A172 (cell line): ENCODE measurements around the gene NRROS. TPM values are rescaled to one million over a fixed set of nuclear protein-coding genes. Genes with fewer than 3 reads are reported as not detected.
"Not testable (repeated sequence)": the region's sequence is repeated elsewhere in the genome, so short reads cannot be mapped to it uniquely, and the experiment has no call there.

Experiments used
- DNase-seq: peaks from one replicate; pipeline ENCODE4 v3.0.0-alpha.2; 2015; ENCODE audit warnings: low spot score
- total RNA-seq: library from RNA; depleted of rRNA; stranded (reverse); fragments of >200 nt; shearing (Covaris generic); gene quantifications from 2 replicates; pipeline ENCODE4 v1.2.3, GENCODE V29; 2014

The NRROS gene
- total RNA-seq, 1 experiment from 2014 or later: not detected

DNA sequence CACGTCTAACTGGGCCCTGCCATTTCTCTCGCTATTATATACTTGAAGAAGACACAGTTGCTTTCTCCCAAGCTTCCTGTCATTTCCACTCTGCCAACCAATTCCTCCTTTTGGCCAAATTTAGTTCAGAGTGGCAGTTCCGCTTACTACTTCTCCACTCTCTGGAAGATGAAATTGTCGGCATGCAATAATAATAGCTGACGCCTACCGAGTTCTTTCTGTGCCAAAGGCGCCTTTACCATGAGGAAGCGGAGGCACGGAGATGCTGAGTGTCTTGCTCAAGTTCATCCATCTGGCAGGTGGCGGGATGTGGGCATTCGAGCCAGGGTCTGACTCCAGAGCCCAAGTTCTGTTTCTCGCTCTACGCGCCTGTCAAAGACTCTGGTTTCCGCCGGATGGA, 14.6 kb upstream of the NRROS start:
- no peak for DNase-seq

- DNase-seq: no peak
Measured at GRCh38 chr3:196625331-196625730, 14.2 kb upstream of the NRROS start.

DNA sequence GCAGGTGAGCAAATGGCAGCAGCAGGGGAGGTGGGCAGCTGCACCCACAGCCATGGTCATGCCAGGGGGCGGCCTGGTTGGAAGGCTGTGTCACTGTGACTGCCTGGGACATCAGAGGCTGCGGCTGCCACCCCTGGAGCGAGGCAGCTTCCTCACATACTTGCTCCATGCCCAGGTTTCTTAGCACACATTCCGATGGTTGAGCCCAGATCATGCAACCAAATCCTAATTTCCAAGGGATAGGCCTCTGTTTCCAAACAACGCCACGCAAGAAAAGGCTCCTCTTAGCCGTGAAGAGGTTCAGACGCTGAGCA, 11.6 kb upstream of the NRROS start:
- no peak for DNase-seq

- DNase-seq: no peak
Measured at GRCh38 chr3:196629228-196629627, 10.3 kb upstream of the NRROS start.

- DNase-seq: no peak
Measured at GRCh38 chr3:196631682-196632045, 7.8 kb upstream of the NRROS start.

DNA sequence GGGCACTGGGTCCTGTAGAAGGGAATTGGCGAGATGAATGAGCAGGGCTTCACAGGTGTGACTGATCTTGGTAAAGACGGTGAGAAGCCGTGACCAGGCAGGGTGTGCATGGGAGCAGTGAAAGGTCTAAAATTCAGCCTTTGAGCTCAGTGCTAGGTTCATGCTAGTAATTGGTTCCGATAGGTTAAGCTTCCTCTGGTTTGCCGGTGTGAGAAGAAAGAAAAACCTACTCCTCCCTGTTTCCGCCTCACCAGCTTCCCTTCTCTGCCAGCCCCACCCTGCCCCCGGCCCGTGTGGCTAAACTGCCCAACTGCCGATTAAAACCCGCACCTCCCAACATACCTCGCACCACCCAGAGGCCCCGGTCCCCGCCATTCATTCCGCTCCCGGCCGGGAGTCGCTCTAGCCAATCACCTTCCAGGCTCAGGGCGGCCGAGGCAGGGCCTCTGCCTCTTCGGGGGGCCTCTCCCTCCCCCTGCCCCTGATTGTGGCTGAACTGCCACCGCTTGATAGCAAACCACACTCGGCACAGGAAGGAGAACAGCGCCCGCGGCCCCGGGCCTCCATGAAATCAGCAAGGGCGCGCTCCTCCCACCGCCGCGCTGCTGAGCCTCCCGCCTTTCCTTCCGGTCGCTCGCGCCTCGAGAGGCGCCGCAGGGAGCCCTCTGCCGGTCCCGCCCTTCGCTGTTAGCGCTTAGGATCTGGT, 7.3 kb upstream of the NRROS start:
- peak; percentile 76 for DNase-seq

DNA sequence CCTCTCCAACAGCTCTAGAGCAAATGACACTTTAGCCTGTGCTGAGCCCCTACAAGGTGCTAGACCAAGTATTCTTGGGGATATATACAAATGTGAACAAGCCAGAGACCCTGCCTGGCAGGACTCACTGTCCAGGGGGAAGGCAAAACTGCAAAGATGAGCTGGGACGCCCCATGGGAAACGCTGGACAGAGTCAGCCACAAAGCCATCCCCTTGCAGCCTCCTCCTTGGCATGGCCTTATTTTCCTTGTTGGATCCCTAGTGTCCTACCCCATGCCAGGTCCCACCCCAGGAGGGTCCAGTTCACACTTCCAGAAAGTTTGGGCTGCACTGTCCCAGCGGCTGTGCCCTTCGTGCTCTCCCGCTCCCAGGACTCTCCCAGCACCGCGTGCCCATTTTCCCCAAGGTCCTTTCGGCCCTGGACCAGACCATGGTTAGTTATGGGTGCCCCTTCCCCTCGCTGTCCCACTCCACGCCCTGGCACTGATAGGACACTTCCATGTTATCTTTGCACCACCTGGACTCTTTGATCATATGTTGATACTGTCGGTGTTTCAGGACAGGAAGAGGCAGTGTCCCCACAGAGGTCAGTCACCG, 5.8 kb upstream of the NRROS start:
- DNase-seq: no peak

- no peak for DNase-seq
Measured at GRCh38 chr3:196634224-196634623, 5.3 kb upstream of the NRROS start.

GRCh38 chr3:196634829-196635228, 4.7 kb upstream of the NRROS start:
- no peak for DNase-seq

DNA sequence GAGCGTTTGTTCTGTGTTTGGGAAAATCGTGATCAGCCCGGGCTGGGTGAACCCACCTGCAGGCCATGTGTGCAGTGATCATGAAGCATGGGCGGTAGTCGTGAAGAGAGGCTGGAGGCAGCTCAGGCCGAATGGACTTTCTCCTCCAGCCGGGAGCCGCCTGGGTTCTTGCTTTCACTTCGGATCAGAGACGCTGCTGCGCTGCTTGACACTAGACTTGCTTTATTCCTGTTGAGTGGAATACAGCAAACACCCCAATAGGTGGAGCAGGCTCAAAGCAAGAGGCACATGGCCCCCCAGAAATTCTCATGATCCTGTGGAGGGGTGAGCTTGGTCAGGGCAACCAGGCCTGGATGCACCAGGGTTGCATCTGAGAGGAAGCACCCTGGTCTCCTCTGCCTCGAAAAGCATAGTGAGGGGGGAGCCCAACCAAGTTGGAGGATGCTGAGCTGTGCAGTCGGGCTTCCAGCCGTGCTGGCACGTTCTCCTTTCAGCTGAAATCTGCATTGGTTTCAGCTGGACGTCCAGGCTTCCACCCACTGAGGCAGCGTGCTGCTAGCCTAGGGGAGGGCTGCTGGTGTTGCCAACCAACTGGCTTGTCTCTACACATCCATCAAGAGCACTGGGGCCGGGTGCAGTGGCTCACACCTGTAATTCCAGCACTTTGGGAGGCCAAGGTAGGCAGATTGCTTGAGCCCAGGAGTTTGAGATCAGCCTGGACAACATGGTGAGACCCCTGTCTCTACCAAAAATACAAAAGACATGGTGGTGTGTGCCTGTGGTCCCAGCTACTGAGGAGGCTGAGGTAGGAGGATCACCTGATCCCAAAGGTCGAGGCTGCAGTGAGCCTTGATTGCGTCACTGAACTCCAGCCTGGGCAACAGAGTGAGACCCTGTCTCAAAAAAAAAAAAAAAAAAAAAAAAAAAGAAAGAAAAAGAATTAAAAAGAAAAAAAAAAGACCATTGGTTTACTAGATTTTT, 2.8 kb upstream of the NRROS start:
- DNase-seq: no peak

DNA sequence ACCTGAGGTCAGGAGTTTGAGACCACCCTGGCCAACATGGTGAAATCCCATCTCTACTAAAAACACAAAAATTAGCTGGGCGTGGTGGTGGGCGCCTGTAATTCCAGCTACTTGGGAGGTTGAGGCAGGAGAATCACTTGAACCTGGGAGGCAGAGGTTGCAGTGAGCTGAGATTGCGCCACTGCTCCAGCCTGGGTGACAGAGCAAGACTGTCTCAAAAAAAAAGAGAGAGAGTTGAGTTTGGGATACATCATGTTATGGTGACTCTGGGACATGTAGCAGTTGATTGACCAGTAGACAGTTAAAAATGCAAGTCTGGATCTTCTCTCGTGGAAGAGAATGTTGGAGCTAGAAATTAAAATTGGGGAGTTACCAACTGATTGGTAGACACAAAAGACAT, 1.6 kb upstream of the NRROS start:
- DNase-seq: not testable (repeated sequence)

DNA sequence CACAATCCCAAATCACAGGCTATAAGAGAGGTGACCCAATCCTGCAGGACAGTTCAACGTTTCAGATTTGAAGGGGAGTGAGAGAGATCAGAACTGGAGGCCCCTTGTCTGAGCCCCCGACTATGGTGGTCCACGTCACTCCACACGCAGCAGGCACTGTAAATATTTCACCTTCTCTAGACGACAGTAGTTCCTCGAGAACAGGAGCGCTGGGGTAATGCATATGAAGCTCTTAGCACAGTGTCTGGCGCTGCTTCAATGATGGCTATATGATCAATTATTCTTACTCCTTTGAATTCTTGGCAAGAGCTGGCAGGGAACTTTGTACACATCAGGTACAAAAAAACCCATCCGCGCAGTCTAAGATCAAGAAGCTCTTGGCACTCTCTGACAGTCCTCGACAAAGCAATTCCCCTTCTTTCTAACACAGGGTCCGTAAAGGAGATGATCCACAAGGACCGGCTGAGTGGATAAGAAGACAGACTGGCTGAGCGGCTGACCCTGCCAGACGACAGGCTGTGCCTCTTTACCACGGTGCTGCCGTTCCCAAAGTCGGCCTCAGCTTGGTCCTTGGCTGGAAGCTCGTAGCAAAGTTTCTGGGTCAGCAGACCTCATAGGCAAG, 522 bp upstream of the NRROS start:
- DNase-seq: no peak

GRCh38 chr3:196640297-196641018, 964 bp downstream of the NRROS start:
- no peak for DNase-seq

GRCh38 chr3:196641333-196642054, 2.0 kb downstream of the NRROS start:
- DNase-seq: no peak

DNA sequence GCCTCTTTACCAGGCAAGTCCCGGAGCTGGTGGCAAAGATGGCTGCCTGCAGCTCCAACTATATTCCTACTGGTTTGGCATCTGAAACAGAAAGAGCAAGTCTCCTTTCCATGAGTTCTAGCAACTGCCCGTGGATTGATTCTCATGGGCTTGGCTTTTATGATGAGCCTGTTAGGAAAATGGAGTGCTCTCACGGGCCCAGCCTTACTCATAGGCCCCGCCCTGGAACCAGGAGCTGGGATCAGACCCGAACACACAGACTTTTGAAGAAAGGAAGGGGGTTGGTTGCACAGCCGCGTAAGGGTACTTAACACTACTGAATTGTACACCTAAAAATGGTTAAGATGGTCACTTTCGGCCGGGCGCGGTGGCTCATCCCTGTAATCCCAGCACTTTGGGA, 2.9 kb downstream of the NRROS start:
- DNase-seq: no peak

DNA sequence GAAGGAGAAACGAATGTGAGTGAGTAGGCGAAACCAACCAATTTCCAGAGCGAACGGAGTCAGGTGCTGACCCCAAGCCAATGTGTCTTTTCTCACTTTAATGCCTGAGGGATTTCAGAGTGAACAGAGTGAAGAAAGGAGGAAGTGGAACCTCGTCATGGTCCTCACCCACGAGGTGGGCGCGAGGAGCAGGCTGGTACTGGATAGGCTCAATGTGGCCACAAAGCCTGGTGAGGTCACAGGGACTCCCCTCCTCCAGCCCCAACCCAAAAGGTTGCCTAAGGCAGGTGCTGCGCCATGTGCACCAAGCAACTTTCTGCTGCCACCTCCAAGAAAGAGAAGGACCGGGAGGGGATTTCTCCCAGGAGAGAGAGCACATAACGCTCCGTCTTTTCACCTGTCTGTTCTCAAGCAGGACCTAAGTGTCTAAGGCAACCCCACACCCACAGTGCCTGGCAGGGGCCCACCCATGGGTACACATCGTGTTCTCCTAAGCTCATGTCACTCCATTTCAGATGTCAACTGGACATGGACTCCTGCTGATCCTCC, 3.8 kb downstream of the NRROS start:
- DNase-seq: no peak

GRCh38 chr3:196643761-196644160, 4.3 kb downstream of the NRROS start:
- DNase-seq: no peak

GRCh38 chr3:196645096-196645495, 5.6 kb downstream of the NRROS start:
- DNase-seq: no peak

DNA sequence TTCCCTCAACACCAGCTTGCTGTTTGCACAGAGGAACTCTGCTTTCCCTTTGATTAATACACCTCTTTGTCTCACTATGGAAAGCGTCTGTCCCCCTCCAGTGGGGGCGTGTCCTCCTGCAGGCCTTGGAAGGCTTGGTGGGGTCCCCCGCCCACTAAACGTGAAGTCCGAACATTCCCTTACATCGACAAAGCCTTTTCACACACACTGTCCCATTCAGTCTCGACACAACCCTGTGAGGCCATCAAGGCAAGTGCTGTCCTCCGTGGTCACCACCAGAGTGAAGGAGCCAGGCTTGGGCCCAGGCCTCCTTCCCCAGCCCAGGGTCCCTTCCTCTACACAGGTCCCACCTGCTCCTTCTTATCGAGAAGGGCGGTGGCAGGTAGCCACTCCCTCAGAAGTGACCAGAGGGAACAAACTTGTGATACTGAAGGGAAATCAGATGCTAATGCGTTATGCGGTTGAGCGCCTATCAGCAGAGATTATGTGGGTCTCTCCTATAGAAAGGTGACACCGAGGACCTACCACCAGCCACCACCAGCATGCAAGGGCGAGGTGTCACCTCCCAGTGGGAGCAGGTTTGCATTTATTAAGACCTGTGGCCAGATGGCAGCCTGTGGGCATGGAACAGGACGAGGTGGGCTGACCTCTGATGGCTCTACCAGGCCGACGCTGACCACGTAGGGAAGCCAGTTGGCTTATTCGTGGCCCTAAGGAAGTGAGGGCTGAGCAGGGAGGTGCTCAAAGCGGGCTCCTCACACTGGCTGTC, 6.6 kb downstream of the NRROS start:
- no peak for DNase-seq

- no peak for DNase-seq
Measured at GRCh38 chr3:196646666-196647216, 7.2 kb downstream of the NRROS start.
